ENCODE results near the gene GRN.

GRCh38 chr17:44308320-44308818 lies 36.7 kb upstream of the GRN start, which contains the start of gene RUNDC3A:
- TF ChIP-seq CTCF (IDR thresholded peaks at IDR 0.05) (no peak), POLR2A (IDR thresholded peaks at IDR 0.05) (no peak), POLR2AphosphoS5 (IDR thresholded peaks at IDR 0.05) (no peak), EP300 (IDR thresholded peaks at IDR 0.05; ENCODE audit: low read depth) (no peak)
